ENCODE data around the gene GDF15.
"Not testable (repeated sequence)": the region's sequence is repeated elsewhere in the genome, so short reads cannot be mapped to it uniquely, and the experiment has no call there.

Gene GDF15

GRCh38 chr19:18348171-18348570 lies 37.8 kb upstream of the GDF15 start:
- no peak for TF ChIP-seq EZH2phosphoT487 (conservative IDR thresholded peaks at IDR 0.05; ENCODE audit: low read length)
- TF ChIP-seq CTCF (IDR thresholded peaks at IDR 0.05; ENCODE audit: insufficient read depth, low read length, poor library complexity, severe bottlenecking) = no peak
- Histone ChIP-seq H3K9ac (ENCODE audit: low read length) (no peak overlapping the region), H3F3A (ENCODE audit: insufficient read depth) (no peaks in the 10 kb centered on the region), H3K27ac (ENCODE audit: low read depth, low read length) (no peak overlapping the region), H3K79me2 (ENCODE audit: insufficient read depth, low read length) (no peaks in the 10 kb centered on the region), H2AFZ (ENCODE audit: low read depth, low read length, severe bottlenecking) (no peak overlapping the region), H3K4me2 (ENCODE audit: low read depth, low read length, poor library complexity, severe bottlenecking) (no peak overlapping the region), H3K4me3 (ENCODE audit: insufficient read depth, low read length, poor library complexity, severe bottlenecking) (no peak overlapping the region), H4K20me1 (ENCODE audit: low read depth, low read length) (no peaks in the 10 kb centered on the region), H3K27me3 (ENCODE audit: low read length) (no peaks in the 10 kb centered on the region), H3K9me3 (ENCODE audit: insufficient read depth, low read length) (no peaks in the 10 kb centered on the region), H3K36me3 (ENCODE audit: low read length) (no peaks in the 10 kb centered on the region), H3K9me2 (replicated peaks; ENCODE audit: insufficient read depth, low read length) (no peaks in the 10 kb centered on the region)

GRCh38 chr19:18348818-18349339 lies 37.1 kb upstream of the GDF15 start:
- not testable (repeated sequence) for H3K4me2 ChIP-seq (ENCODE audit: low read depth, low read length, poor library complexity, severe bottlenecking); H3K79me2 ChIP-seq (ENCODE audit: insufficient read depth, low read length); H4K20me1 ChIP-seq (ENCODE audit: low read depth, low read length)

GRCh38 chr19:18349524-18350128 lies 36.3 kb upstream of the GDF15 start:
- Histone ChIP-seq H3K79me2 (ENCODE audit: insufficient read depth, low read length) (no peaks in the 10 kb centered on the region), H3K27ac (ENCODE audit: low read depth, low read length) (no peak overlapping the region), H3K9me2 (replicated peaks; ENCODE audit: insufficient read depth, low read length) (no peaks in the 10 kb centered on the region), H3K4me3 (ENCODE audit: insufficient read depth, low read length, poor library complexity, severe bottlenecking) (no peak overlapping the region), H3K9me3 (ENCODE audit: insufficient read depth, low read length) (no peaks in the 10 kb centered on the region), H3F3A (ENCODE audit: insufficient read depth) (no peaks in the 10 kb centered on the region), H2AFZ (ENCODE audit: low read depth, low read length, severe bottlenecking) (no peak overlapping the region), H4K20me1 (ENCODE audit: low read depth, low read length) (no peaks in the 10 kb centered on the region), H3K4me2 (ENCODE audit: low read depth, low read length, poor library complexity, severe bottlenecking) (no peak overlapping the region), H3K36me3 (ENCODE audit: low read length) (no peaks in the 10 kb centered on the region), H3K27me3 (ENCODE audit: low read length) (no peaks in the 10 kb centered on the region), H3K9ac (ENCODE audit: low read length) (no peak overlapping the region)
- TF ChIP-seq EZH2phosphoT487 (conservative IDR thresholded peaks at IDR 0.05; ENCODE audit: low read length) = no peak
- TF ChIP-seq CTCF (IDR thresholded peaks at IDR 0.05; ENCODE audit: insufficient read depth, low read length, poor library complexity, severe bottlenecking) = peak; percentile 19

More at GRCh38 chr19:18348818-18349339, 37.1 kb upstream of the GDF15 start:
- H3K9me2 ChIP-seq (replicated peaks; ENCODE audit: insufficient read depth, low read length); H3K36me3 ChIP-seq (ENCODE audit: low read length); H3K4me3 ChIP-seq (ENCODE audit: insufficient read depth, low read length, poor library complexity, severe bottlenecking); H3K9ac ChIP-seq (ENCODE audit: low read length); H2AFZ ChIP-seq (ENCODE audit: low read depth, low read length, severe bottlenecking); H3K27ac ChIP-seq (ENCODE audit: low read depth, low read length); H3K9me3 ChIP-seq (ENCODE audit: insufficient read depth, low read length); H3F3A ChIP-seq (ENCODE audit: insufficient read depth); H3K27me3 ChIP-seq (ENCODE audit: low read length): not testable (repeated sequence)

- Histone ChIP-seq H3K27ac (ENCODE audit: low read depth, low read length) (no peak overlapping the region), H3K79me2 (ENCODE audit: insufficient read depth, low read length) (no peaks in the 10 kb centered on the region), H3K4me2 (ENCODE audit: low read depth, low read length, poor library complexity, severe bottlenecking) (no peak overlapping the region), H3K36me3 (ENCODE audit: low read length) (no peaks in the 10 kb centered on the region), H3K9me2 (replicated peaks; ENCODE audit: insufficient read depth, low read length) (no peaks in the 10 kb centered on the region), H3F3A (ENCODE audit: insufficient read depth) (no peaks in the 10 kb centered on the region), H3K27me3 (ENCODE audit: low read length) (no peaks in the 10 kb centered on the region), H3K4me3 (ENCODE audit: insufficient read depth, low read length, poor library complexity, severe bottlenecking) (no peak overlapping the region), H3K9me3 (ENCODE audit: insufficient read depth, low read length) (no peaks in the 10 kb centered on the region), H4K20me1 (ENCODE audit: low read depth, low read length) (no peaks in the 10 kb centered on the region), H2AFZ (ENCODE audit: low read depth, low read length, severe bottlenecking) (no peak overlapping the region), H3K9ac (ENCODE audit: low read length) (no peak overlapping the region)
- TF ChIP-seq CTCF (IDR thresholded peaks at IDR 0.05; ENCODE audit: insufficient read depth, low read length, poor library complexity, severe bottlenecking) = no peak
- no peak for TF ChIP-seq EZH2phosphoT487 (conservative IDR thresholded peaks at IDR 0.05; ENCODE audit: low read length)
Measured at GRCh38 chr19:18350490-18350889, 35.5 kb upstream of the GDF15 start.
